Gastrocnemius medialis (tissue), 4 donors: ENCODE measurements around the gene TMEM187.

Source experiments
- CTCF ChIP-seq, 5 experiments: fragments of 450-650 bp in 3 of 5; fragments of 200-600 bp in 2 of 5; sonication (generic) in 2 of 5; IDR thresholded peaks in 4 of 5; conservative IDR thresholded peaks in 1 of 5; 1 replicate in 4 of 5; 2 replicates in 1 of 5; pipeline ENCODE4 v1.5.1; 2016 to 2019; ENCODE audit warnings: antibody characterized with exemption in 5 of 5, mild to moderate bottlenecking in 3 of 5, moderate library complexity in 3 of 5
- POLR2A ChIP-seq, 2 donors: fragments of 450-650 bp; IDR thresholded peaks; one replicate each; pipeline ENCODE4 v1.6.1; 2017; ENCODE audit warnings: antibody characterized with exemption in 2 of 2, mild to moderate bottlenecking in 2 of 2, moderate library complexity in 2 of 2

DNA sequence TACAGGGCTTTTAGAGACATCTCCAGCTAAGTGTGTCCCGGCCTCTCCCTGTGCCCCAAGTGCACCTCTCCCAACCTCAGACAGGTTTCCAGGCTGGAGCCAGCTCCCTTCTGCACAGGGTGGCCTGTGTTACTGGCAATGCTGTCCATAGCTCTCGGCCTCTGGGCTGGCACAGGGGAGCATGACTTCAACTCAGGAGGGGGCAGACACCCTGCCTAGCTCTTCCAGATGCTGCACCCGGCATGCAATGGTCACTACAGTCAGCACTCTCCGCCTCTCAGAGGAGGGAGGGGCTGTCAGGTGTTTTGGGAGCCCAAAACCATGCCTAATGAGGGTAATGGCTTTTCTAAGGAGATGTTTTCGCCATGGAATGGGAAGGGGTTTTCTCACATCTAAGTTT, 49.6 kb downstream of the TMEM187 start:
- TF ChIP-seq CTCF (IDR thresholded peaks at IDR 0.05 in 4 of 5, conservative IDR thresholded peaks at IDR 0.05 in 1 of 5) (no peak), POLR2A (IDR thresholded peaks at IDR 0.05) (no peak)
